Measurements from ENCODE around the gene BBS1.
"Not testable (repeated sequence)": the region's sequence is repeated elsewhere in the genome, so short reads cannot be mapped to it uniquely, and the experiment has no call there.

The BBS1 gene

GRCh38 chr11:66524304-66525040, 14.0 kb downstream of the BBS1 start:
- DNase-seq (ENCODE audit: low read depth) = no peak

- DNase-seq (ENCODE audit: low read depth) = no peak
Measured at GRCh38 chr11:66529069-66529468, 18.6 kb downstream of the BBS1 start.

- no peak for DNase-seq (ENCODE audit: low read depth)
Measured at GRCh38 chr11:66529655-66530054, 19.2 kb downstream of the BBS1 start.

GRCh38 chr11:66530927-66531709, 20.7 kb downstream of the BBS1 start:
- DNase-seq (ENCODE audit: low read depth) = no peak

GRCh38 chr11:66531841-66532240, 21.4 kb downstream of the BBS1 start:
- no peak for DNase-seq (ENCODE audit: low read depth)

GRCh38 chr11:66532784-66533183, 22.3 kb downstream of the BBS1 start:
- DNase-seq (ENCODE audit: low read depth) = no peak

- DNase-seq (ENCODE audit: low read depth) = no peak
Measured at GRCh38 chr11:66539170-66539869, 28.9 kb downstream of the BBS1 start.

GRCh38 chr11:66539870-66540213, 29.4 kb downstream of the BBS1 start:
- DNase-seq (ENCODE audit: low read depth) = no peak

- not testable (repeated sequence) for DNase-seq (ENCODE audit: low read depth)
Measured at GRCh38 chr11:66540598-66540997, 30.2 kb downstream of the BBS1 start.

GRCh38 chr11:66541892-66542291, 31.5 kb downstream of the BBS1 start:
- DNase-seq (ENCODE audit: low read depth) = no peak

- no peak for DNase-seq (ENCODE audit: low read depth)
Measured at GRCh38 chr11:66542362-66542761, 31.9 kb downstream of the BBS1 start.

- peak; percentile 30 for DNase-seq (ENCODE audit: low read depth)
Measured at GRCh38 chr11:66543263-66544107, 33.0 kb downstream of the BBS1 start.

GRCh38 chr11:66544952-66545351, 34.5 kb downstream of the BBS1 start:
- not testable (repeated sequence) for DNase-seq (ENCODE audit: low read depth)

- DNase-seq (ENCODE audit: low read depth) = peak; percentile 85
Measured at GRCh38 chr11:66545701-66546367, 35.4 kb downstream of the BBS1 start, which contains the start of gene ZDHHC24. ZDHHC24 (minus strand) TSS chr11:66546048; CDS start chr11:66546003, 45 bp downstream.

- no peak for DNase-seq (ENCODE audit: low read depth)
Measured at GRCh38 chr11:66546368-66546965, 36.0 kb downstream of the BBS1 start, which contains the start of gene ACTN3. ACTN3 (plus strand) TSS chr11:66546903; CDS start chr11:66546938, 35 bp downstream.

GRCh38 chr11:66546966-66547661, 36.7 kb downstream of the BBS1 start:
- no peak for DNase-seq (ENCODE audit: low read depth)

GRCh38 chr11:66547662-66548009, 37.2 kb downstream of the BBS1 start:
- DNase-seq (ENCODE audit: low read depth) = no peak

GRCh38 chr11:66548041-66548440, 37.6 kb downstream of the BBS1 start:
- no peak for DNase-seq (ENCODE audit: low read depth)

GRCh38 chr11:66548774-66549630, 38.6 kb downstream of the BBS1 start:
- DNase-seq (ENCODE audit: low read depth) = no peak
